Neural progenitor cell (in vitro differentiated cells): ENCODE data around the gene ABCG4. TPM values are rescaled to one million over a fixed set of nuclear protein-coding genes. Genes with fewer than 3 reads are reported as not detected.
"Not testable (repeated sequence)": the region's sequence is repeated elsewhere in the genome, so short reads cannot be mapped to it uniquely, and the experiment has no call there.

Source experiments
- DNase-seq: peaks from one replicate; pipeline ENCODE4 v3.0.0-alpha.2; 2016; ENCODE audit warnings: low spot score
- H2AFZ ChIP-seq: fragments of 200-600 bp; sonication (generic); replicated peaks from 2 replicates; pipeline ENCODE4 v1.6.1; 2016; ENCODE audit warnings: antibody characterized with exemption
- H3F3A ChIP-seq: fragments of 200-600 bp; sonication (generic); 2 replicates; pipeline ENCODE4 v1.6.1; 2016; ENCODE audit warnings: antibody characterized with exemption, low read depth
- H3K27ac ChIP-seq: fragments of 200-600 bp; sonication (generic); 2 replicates; pipeline ENCODE4 v1.5.1; 2016; ENCODE audit warnings: mild to moderate bottlenecking
- H3K27me3 ChIP-seq: fragments of 200-600 bp; sonication (generic); 2 replicates; pipeline ENCODE4 v1.6.1; 2016; ENCODE audit warnings: mild to moderate bottlenecking, moderate library complexity
- H3K36me3 ChIP-seq: fragments of 200-600 bp; sonication (generic); 2 replicates; pipeline ENCODE4 v1.5.1; 2016
- H3K4me1 ChIP-seq: fragments of 200-600 bp; sonication (generic); 2 replicates; pipeline ENCODE4 v1.6.1; 2016; ENCODE audit warnings: mixed run types
- H3K4me2 ChIP-seq: fragments of 200-600 bp; sonication (generic); 2 replicates; pipeline ENCODE4 v1.6.1; 2016
- H3K4me3 ChIP-seq: fragments of 200-600 bp; sonication (generic); 2 replicates; pipeline ENCODE4 v1.5.1; 2016
- H3K79me2 ChIP-seq: fragments of 200-600 bp; sonication (generic); 2 replicates; pipeline ENCODE4 v1.6.1; 2016; ENCODE audit warnings: low read depth
- H3K9ac ChIP-seq: fragments of 200-600 bp; sonication (generic); 2 replicates; pipeline ENCODE4 v1.6.1; 2016
- H3K9me3 ChIP-seq: fragments of 200-600 bp; sonication (generic); 2 replicates; pipeline ENCODE4 v1.5.1; 2016; ENCODE audit warnings: low read depth
- H4K20me1 ChIP-seq: fragments of 200-600 bp; sonication (generic); 2 replicates; pipeline ENCODE4 v1.6.1; 2016; ENCODE audit warnings: low read depth
- H3K27ac Mint-ChIP-seq: 3 replicates; pipeline ENCODE4 v1.8.0; 2021; ENCODE audit warnings: mixed read lengths
- H3K27me3 Mint-ChIP-seq: 2 replicates; pipeline ENCODE4 v1.8.0; 2022; ENCODE audit warnings: low read depth, mild to moderate bottlenecking, inconsistent platforms, moderate library complexity, mixed read lengths; ENCODE audit not compliant: insufficient read depth
- H3K36me3 Mint-ChIP-seq: 3 replicates; pipeline ENCODE4 v1.8.0; 2021; ENCODE audit warnings: mixed read lengths
- H3K4me1 Mint-ChIP-seq: 3 replicates; pipeline ENCODE4 v1.8.0; 2021; ENCODE audit warnings: mixed read lengths
- H3K4me3 Mint-ChIP-seq: 3 replicates; pipeline ENCODE4 v1.8.0; 2021; ENCODE audit warnings: mild to moderate bottlenecking, moderate library complexity, mixed read lengths
- H3K9me3 Mint-ChIP-seq: 3 replicates; pipeline ENCODE4 v1.8.0; 2020; ENCODE audit warnings: mixed read lengths
- EZH2 ChIP-seq: fragments of 200-600 bp; sonication (generic); IDR thresholded peaks from 2 replicates; pipeline ENCODE4 v1.6.1; 2017; ENCODE audit warnings: antibody characterized with exemption, mild to moderate bottlenecking, moderate library complexity
- EZH2phosphoT487 ChIP-seq: fragments of 200-600 bp; sonication (generic); IDR thresholded peaks from 2 replicates; pipeline ENCODE4 v1.6.1; 2017; ENCODE audit warnings: antibody characterized with exemption
- total RNA-seq: library from RNA; depleted of rRNA; stranded (reverse); fragments of >200 nt; gene quantifications from 2 replicates; pipeline ENCODE4 v1.2.3, GENCODE V29; 2015; ENCODE audit warnings: low replicate concordance
- TF ChIP-seq, protein P1 (sequence below): fragments of 200-600 bp; sonication (generic); IDR thresholded peaks from 2 replicates; pipeline ENCODE4 v1.5.1; 2017; ENCODE audit warnings: antibody characterized with exemption, mild to moderate bottlenecking

Gene ABCG4
- total RNA-seq, 1 donor from 2014 or later: 0.24 TPM

DNA sequence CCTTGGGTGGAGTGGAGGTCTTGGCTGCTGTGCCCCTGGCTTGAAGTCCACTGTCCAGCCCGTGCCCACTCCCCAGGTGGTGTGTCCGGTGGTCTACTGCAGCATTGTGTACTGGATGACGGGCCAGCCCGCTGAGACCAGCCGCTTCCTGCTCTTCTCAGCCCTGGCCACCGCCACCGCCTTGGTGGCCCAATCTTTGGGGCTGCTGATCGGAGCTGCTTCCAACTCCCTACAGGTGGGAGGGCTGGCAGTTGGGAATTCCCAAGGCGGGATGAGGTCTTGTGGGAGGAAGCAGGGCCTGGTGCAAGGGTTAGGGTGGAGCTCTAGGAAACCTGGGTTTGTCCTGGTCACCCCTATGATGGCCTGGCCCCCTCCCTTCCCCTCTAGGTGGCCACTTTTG is 11.3 kb downstream of the ABCG4 start:
- Histone ChIP-seq H3K4me3 (no peak overlapping the region), H3K9ac (no peak overlapping the region), H3K27me3 (no peaks in the 10 kb centered on the region), H3K79me2 (no peaks in the 10 kb centered on the region), H3F3A (no peaks in the 10 kb centered on the region), H2AFZ (no peak overlapping the region), H3K27ac (no peak overlapping the region), H3K9me3 (no peaks in the 10 kb centered on the region), H3K36me3 (no peaks in the 10 kb centered on the region), H3K4me1 (no peaks in the 10 kb centered on the region), H3K4me2 (no peak overlapping the region), H4K20me1 (no peaks in the 10 kb centered on the region)
- no peak for TF ChIP-seq EZH2phosphoT487
- TF ChIP-seq, protein P1, sequence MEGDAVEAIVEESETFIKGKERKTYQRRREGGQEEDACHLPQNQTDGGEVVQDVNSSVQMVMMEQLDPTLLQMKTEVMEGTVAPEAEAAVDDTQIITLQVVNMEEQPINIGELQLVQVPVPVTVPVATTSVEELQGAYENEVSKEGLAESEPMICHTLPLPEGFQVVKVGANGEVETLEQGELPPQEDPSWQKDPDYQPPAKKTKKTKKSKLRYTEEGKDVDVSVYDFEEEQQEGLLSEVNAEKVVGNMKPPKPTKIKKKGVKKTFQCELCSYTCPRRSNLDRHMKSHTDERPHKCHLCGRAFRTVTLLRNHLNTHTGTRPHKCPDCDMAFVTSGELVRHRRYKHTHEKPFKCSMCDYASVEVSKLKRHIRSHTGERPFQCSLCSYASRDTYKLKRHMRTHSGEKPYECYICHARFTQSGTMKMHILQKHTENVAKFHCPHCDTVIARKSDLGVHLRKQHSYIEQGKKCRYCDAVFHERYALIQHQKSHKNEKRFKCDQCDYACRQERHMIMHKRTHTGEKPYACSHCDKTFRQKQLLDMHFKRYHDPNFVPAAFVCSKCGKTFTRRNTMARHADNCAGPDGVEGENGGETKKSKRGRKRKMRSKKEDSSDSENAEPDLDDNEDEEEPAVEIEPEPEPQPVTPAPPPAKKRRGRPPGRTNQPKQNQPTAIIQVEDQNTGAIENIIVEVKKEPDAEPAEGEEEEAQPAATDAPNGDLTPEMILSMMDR: no peak
- no peak for TF ChIP-seq EZH2
- Mint-ChIP-seq H3K9me3 (no peaks in the 10 kb centered on the region), H3K27ac (no peak overlapping the region), H3K27me3 (peaks cover 9% of the 10 kb centered on the region), H3K4me3 (no peak overlapping the region), H3K36me3 (no peaks in the 10 kb centered on the region), H3K4me1 (no peaks in the 10 kb centered on the region)
- no peak for DNase-seq

DNA sequence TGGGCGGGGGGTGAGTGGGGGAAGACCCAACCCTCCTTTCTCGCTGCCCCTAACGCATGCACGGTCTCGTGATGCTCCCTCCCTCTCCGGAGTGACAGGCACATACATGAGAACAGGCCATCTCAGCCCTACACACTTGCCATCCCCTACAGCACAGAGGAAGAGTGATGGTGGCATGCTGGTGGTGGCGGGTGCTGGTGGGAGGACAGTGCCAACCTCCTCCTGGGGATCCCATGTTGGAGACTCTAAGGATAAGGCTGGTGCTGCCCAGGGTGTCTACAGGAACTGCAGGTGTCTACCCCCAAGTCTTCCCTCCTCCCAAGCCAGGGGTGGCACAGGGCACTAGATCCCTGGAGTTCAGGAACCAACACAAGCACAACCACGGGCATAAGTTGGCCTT is 13.0 kb downstream of the ABCG4 start:
- Mint-ChIP-seq H3K4me1 (peaks cover 6% of the 10 kb centered on the region), H3K27ac (no peak overlapping the region)
- no peaks in the 10 kb centered on the region for H3K27me3 ChIP-seq

DNA sequence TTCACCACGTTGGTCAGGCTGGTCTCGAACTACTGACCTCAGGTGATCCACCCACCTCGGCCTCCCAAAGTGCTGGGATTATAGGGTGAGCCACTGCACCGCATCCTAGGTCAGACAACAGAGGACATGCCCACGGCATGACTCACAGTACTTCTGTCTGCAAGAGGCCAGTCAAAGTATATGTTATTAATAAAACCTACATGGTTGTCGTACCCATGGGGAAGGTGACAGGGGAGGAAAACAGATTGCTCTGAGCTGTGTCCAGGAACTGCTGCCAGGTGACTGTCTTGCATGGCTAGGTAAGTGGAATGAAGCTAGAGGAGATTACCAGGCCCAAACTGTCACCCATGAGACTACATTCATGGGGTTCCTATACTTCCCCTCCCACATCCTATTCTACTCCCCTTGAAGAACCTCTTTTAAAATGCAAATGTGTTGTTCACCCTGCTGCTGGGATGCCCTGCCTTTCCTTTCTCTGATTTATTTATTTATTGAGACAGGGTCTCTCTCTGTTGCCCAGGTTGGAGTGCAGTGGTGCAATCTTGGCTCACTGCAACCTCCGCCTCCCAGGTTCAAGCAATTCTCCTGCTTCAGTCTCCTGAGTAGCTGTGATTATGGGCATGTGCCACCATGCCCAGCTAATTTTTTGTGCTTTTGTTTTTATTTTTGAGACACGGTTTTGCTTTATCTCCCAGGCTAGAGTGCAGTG is 17.7 kb downstream of the ABCG4 start:
- TF ChIP-seq EZH2 (no peak), EZH2phosphoT487 (no peak)
- TF ChIP-seq, protein P1: no peak
- H3K4me3 Mint-ChIP-seq: no peak overlapping the region
- no peak overlapping the region for H2AFZ ChIP-seq

More for the DNA sequence above, 13.0 kb downstream of the ABCG4 start:
- H3K4me3 Mint-ChIP-seq: no peak overlapping the region
- H3K79me2 ChIP-seq: no peaks in the 10 kb centered on the region
- no peaks in the 10 kb centered on the region for H3K36me3 ChIP-seq
- H3K27ac ChIP-seq: no peak overlapping the region
- no peaks in the 10 kb centered on the region for H4K20me1 ChIP-seq
- DNase-seq: no peak
- no peak overlapping the region for H3K4me3 ChIP-seq
- TF ChIP-seq, protein P1: no peak
- TF ChIP-seq EZH2phosphoT487 (no peak), EZH2 (no peak)
- no peaks in the 10 kb centered on the region for H3K36me3 Mint-ChIP-seq
- peaks cover 4% of the 10 kb centered on the region for H3K27me3 Mint-ChIP-seq
- H3K9me3 Mint-ChIP-seq: no peaks in the 10 kb centered on the region
- no peak overlapping the region for H2AFZ ChIP-seq
- H3K4me1 ChIP-seq: no peaks in the 10 kb centered on the region
- H3K9me3 ChIP-seq: no peaks in the 10 kb centered on the region
- no peak overlapping the region for H3K4me2 ChIP-seq
- no peaks in the 10 kb centered on the region for H3F3A ChIP-seq
- H3K9ac ChIP-seq: no peak overlapping the region

DNA sequence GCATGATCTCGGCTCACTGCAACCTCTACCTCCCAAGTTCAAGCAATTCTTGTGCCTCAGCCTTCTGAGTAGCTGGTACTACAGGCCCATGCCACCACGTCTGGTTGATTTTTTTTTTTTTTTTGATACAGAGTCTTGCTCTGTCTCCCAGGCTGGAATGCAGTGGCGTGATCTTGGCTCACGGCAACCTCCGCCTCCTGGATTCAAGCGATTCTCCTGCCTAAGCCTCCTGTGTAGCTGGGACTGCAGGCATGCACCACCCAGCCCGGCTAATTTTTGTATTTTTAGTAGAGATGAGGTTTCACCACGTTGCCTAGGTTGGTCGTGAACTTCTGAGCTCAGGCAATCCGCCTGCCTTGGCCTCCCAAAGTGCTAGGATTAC is 18.2 kb downstream of the ABCG4 start:
- H3K4me2 ChIP-seq, H3K4me3 ChIP-seq, H3K9me3 Mint-ChIP-seq, H3K36me3 Mint-ChIP-seq, H3K27ac ChIP-seq, H3K27me3 ChIP-seq, H3K4me3 Mint-ChIP-seq, H3K4me1 Mint-ChIP-seq, H3K79me2 ChIP-seq, H3K4me1 ChIP-seq, H2AFZ ChIP-seq, H3K36me3 ChIP-seq, H3K27ac Mint-ChIP-seq, H3K9me3 ChIP-seq, H3K9ac ChIP-seq, DNase-seq, H4K20me1 ChIP-seq: not testable (repeated sequence)
- peaks cover 12% of the 10 kb centered on the region for H3K27me3 Mint-ChIP-seq
- peaks cover 21% of the 10 kb centered on the region for H3F3A ChIP-seq

More for the DNA sequence above, 17.7 kb downstream of the ABCG4 start:
- H3K9me3 Mint-ChIP-seq: no peaks in the 10 kb centered on the region
- H3K9me3 ChIP-seq: no peaks in the 10 kb centered on the region
- DNase-seq: no peak
- H3K27me3 Mint-ChIP-seq: peaks cover 12% of the 10 kb centered on the region
- H4K20me1 ChIP-seq: no peaks in the 10 kb centered on the region
- H3K27ac Mint-ChIP-seq: no peak overlapping the region
- H3K27ac ChIP-seq: no peak overlapping the region
- peaks cover 9% of the 10 kb centered on the region for H3K4me1 Mint-ChIP-seq
- no peak overlapping the region for H3K4me3 ChIP-seq
- H3F3A ChIP-seq: peaks cover 21% of the 10 kb centered on the region
- no peak overlapping the region for H3K9ac ChIP-seq
- H3K4me1 ChIP-seq: peaks cover 5% of the 10 kb centered on the region
- H3K79me2 ChIP-seq: no peaks in the 10 kb centered on the region
- no peak overlapping the region for H3K4me2 ChIP-seq
- H3K36me3 ChIP-seq: no peaks in the 10 kb centered on the region
- no peaks in the 10 kb centered on the region for H3K27me3 ChIP-seq
- H3K36me3 Mint-ChIP-seq: no peaks in the 10 kb centered on the region
